ENCODE measurements around the gene TRAPPC1. TPM values are rescaled to one million over a fixed set of nuclear protein-coding genes. Genes with fewer than 3 reads are reported as not detected.

TRAPPC1 gene
- total RNA-seq, 4 donors from 2014 or later = 42.7 to 70.9 (median 68.8) TPM

- Histone ChIP-seq H3K4me3 (no peak overlapping the region), H3K27me3 (no peaks in the 10 kb centered on the region), H3K36me3 (peaks cover 0 to 27% (median 11%) of the 10 kb centered on the region in 4 donors), H3K9me3 (no peaks in the 10 kb centered on the region), H3K27ac (peak overlapping the region in 3 of 4 donors; percentile 26 to 79 (median 33)), H3K4me1 (no peaks in the 10 kb centered on the region)
- in situ Hi-C loops (cut with MboI; ENCODE audit: low pct_ligation_motif_present in 1 of 4, low pct_unique_long_range_greater_than_20kb in 1 of 4, low sequenced_read_pairs in 3 of 4) = no loop called here
- intact Hi-C loops (cut with DNase I; ENCODE audit: low total_unique reads) = no loop called here
- 61 to 63% methylated on average over 4 to 5 of the region's 5 CpGs for WGBS, 2 donors (ENCODE audit: low coverage in 1 of 2)
- DNase-seq = no peak
- no peak for TF ChIP-seq POLR2A (IDR thresholded peaks at IDR 0.05)
- TF ChIP-seq CTCF (IDR thresholded peaks at IDR 0.05) = no peak
- TF ChIP-seq POLR2AphosphoS5 (IDR thresholded peaks at IDR 0.05) = no peak
- no peak for TF ChIP-seq EP300 (IDR thresholded peaks at IDR 0.05; ENCODE audit: low read depth)
Measured at GRCh38 chr17:7951143-7951792, 19.5 kb upstream of the TRAPPC1 start.

DNA sequence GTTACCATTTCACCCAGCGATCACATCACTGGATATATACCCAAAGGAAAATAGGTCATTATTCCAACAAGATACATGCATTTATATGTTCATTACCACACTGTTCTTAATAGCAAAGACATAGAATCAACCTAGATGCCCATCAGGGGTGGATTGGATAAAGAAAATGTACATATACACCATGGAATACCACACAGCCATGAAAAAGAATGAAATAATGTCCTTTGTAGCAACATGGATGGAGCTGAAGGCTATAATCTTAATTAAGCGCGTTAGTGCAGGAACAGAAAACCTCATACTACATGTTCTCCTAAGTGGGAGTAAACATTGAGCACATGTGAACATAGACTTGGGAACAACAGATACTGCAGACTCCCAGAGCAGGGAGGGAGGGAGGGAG is 18.8 kb upstream of the TRAPPC1 start:
- no peak for DNase-seq
- Histone ChIP-seq H3K27me3 (no peaks in the 10 kb centered on the region), H3K9me3 (no peaks in the 10 kb centered on the region), H3K4me1 (no peaks in the 10 kb centered on the region), H3K4me3 (no peak overlapping the region), H3K36me3 (peaks cover 0 to 34% (median 15%) of the 10 kb centered on the region in 4 donors), H3K27ac (peak overlapping the region in 1 of 4 donors; percentile 79)
- WGBS, 2 donors (ENCODE audit: low coverage in 1 of 2) = 77 to 79% methylated on average over 3 of the region's 3 CpGs
- TF ChIP-seq POLR2AphosphoS5 (IDR thresholded peaks at IDR 0.05) (no peak), EP300 (IDR thresholded peaks at IDR 0.05; ENCODE audit: low read depth) (no peak), POLR2A (IDR thresholded peaks at IDR 0.05) (no peak), CTCF (IDR thresholded peaks at IDR 0.05) (no peak)
- intact Hi-C loops (cut with DNase I; ENCODE audit: low total_unique reads) (no loop called here), in situ Hi-C loops (cut with MboI; ENCODE audit: low pct_ligation_motif_present in 1 of 4, low pct_unique_long_range_greater_than_20kb in 1 of 4, low sequenced_read_pairs in 3 of 4) (no loop called here)

DNA sequence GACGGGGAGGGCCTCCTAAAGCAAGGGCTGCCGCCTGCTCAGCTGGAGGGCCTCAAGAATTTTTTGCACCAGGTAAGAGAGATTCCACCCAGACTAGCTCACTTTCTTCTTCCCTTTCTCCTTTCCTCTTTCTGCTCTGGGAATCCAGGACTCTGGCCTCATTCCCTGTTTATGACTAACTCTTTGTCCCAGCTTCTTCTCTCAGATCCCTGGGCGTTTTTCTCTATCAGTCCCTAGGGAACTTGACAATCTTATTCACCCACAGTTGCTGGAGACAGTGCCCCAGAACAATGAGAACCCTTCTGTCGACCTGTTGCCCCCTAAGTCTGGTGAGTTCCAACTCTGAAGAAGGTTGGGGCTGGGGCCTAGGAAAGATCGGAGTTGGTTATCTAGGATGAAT is 15.9 kb upstream of the TRAPPC1 start:
- no peaks in the 10 kb centered on the region for H3K4me1 ChIP-seq
- peaks cover 0 to 54% (median 21%) of the 10 kb centered on the region in 4 donors for H3K36me3 ChIP-seq
- 89 to 94% methylated on average over 2 to 5 of the region's 5 CpGs for WGBS, 2 donors (ENCODE audit: low coverage in 1 of 2)
- H3K9me3 ChIP-seq = no peaks in the 10 kb centered on the region
- no peak for DNase-seq
- no peaks in the 10 kb centered on the region for H3K27me3 ChIP-seq
- in situ Hi-C loops (cut with MboI; ENCODE audit: low pct_ligation_motif_present in 1 of 4, low pct_unique_long_range_greater_than_20kb in 1 of 4, low sequenced_read_pairs in 3 of 4) = no loop called here
- intact Hi-C loops (cut with DNase I; ENCODE audit: low total_unique reads) = no loop called here
- no peak overlapping the region for H3K27ac ChIP-seq
- H3K4me3 ChIP-seq = no peak overlapping the region
- TF ChIP-seq EP300 (IDR thresholded peaks at IDR 0.05; ENCODE audit: low read depth) (no peak), POLR2AphosphoS5 (IDR thresholded peaks at IDR 0.05) (no peak), CTCF (IDR thresholded peaks at IDR 0.05) (no peak), POLR2A (IDR thresholded peaks at IDR 0.05) (no peak)

- TF ChIP-seq POLR2AphosphoS5 (IDR thresholded peaks at IDR 0.05) = no peak
- TF ChIP-seq CTCF (IDR thresholded peaks at IDR 0.05) = no peak
- TF ChIP-seq POLR2A (IDR thresholded peaks at IDR 0.05) = no peak
- no peak for TF ChIP-seq EP300 (IDR thresholded peaks at IDR 0.05; ENCODE audit: low read depth)
- 89% methylated on average over 5 of the region's 5 CpGs; no CpG with 5 or more reads in 1 of the 2 donors for WGBS, 2 donors (ENCODE audit: low coverage in 1 of 2)
- H3K27me3 ChIP-seq = no peaks in the 10 kb centered on the region
- no peaks in the 10 kb centered on the region for H3K9me3 ChIP-seq
- no peaks in the 10 kb centered on the region for H3K4me1 ChIP-seq
- in situ Hi-C loops (cut with MboI; ENCODE audit: low pct_ligation_motif_present in 1 of 4, low pct_unique_long_range_greater_than_20kb in 1 of 4, low sequenced_read_pairs in 3 of 4) = no loop called here
- intact Hi-C loops (cut with DNase I; ENCODE audit: low total_unique reads) = no loop called here
- no peak overlapping the region for H3K4me3 ChIP-seq
- H3K27ac ChIP-seq = no peak overlapping the region
- peaks cover 0 to 54% (median 21%) of the 10 kb centered on the region in 4 donors for H3K36me3 ChIP-seq
- no peak for DNase-seq
Measured at GRCh38 chr17:7946441-7946840, 14.7 kb upstream of the TRAPPC1 start.
